ENCODE measurements around the gene C1QTNF12. TPM values are rescaled to one million over a fixed set of nuclear protein-coding genes. Genes with fewer than 3 reads are reported as not detected.

The C1QTNF12 gene
- polyA plus RNA-seq, 1 donor from 2014 or later: 0.74 TPM

- Histone ChIP-seq H3K9ac (ENCODE audit: low read length) (peak overlapping the region; percentile 88), H3K9me3 (ENCODE audit: low read length) (no peaks in the 10 kb centered on the region), H3K4me3 (ENCODE audit: low read length) (peak overlapping the region; percentile 95), H3K9me2 (ENCODE audit: insufficient read depth, low read length) (no peaks in the 10 kb centered on the region), H3K27me3 (ENCODE audit: insufficient read depth, low read depth, low read length) (no peaks in the 10 kb centered on the region), H3K4me2 (ENCODE audit: low read length) (peak overlapping the region; percentile 43), H3K36me3 (ENCODE audit: insufficient read depth, low read length) (no peaks in the 10 kb centered on the region), H3K79me2 (replicated peaks; ENCODE audit: insufficient read depth, low read length) (peaks cover 37% of the 10 kb centered on the region), H2AFZ (ENCODE audit: low read depth, low read length) (peak overlapping the region; percentile 83), H4K20me1 (ENCODE audit: insufficient read depth) (no peaks in the 10 kb centered on the region), H3F3A (ENCODE audit: insufficient read depth, low read length, poor library complexity, severe bottlenecking) (no peaks in the 10 kb centered on the region), H3K27ac (ENCODE audit: low read length) (peak overlapping the region; percentile 64)
- TF ChIP-seq EZH2 (IDR thresholded peaks at IDR 0.05; ENCODE audit: borderline replicate concordance, insufficient read depth, low read length, poor library complexity, severe bottlenecking): no peak
- TF ChIP-seq RAD21 (conservative IDR thresholded peaks at IDR 0.05): no peak
- no peak for TF ChIP-seq REST (IDR thresholded peaks at IDR 0.05; ENCODE audit: borderline replicate concordance)
- TF ChIP-seq EP300 (conservative IDR thresholded peaks at IDR 0.05; ENCODE audit: poor library complexity, severe bottlenecking): no peak
- no peak for TF ChIP-seq CTCF (IDR thresholded peaks at IDR 0.05; ENCODE audit: poor library complexity, severe bottlenecking)
Measured at GRCh38 chr1:1274299-1274930, 27.9 kb upstream of the C1QTNF12 start.

- peak within 1 kb of the TSS; percentile 95 for H3K4me3 ChIP-seq (ENCODE audit: low read length)
- H2AFZ ChIP-seq (ENCODE audit: low read depth, low read length): peak within 1 kb of the TSS; percentile 83
- no peaks in the 10 kb centered on the region for H3K36me3 ChIP-seq (ENCODE audit: insufficient read depth, low read length)
- TF ChIP-seq REST (IDR thresholded peaks at IDR 0.05; ENCODE audit: borderline replicate concordance) (peak; percentile 31), EP300 (conservative IDR thresholded peaks at IDR 0.05; ENCODE audit: poor library complexity, severe bottlenecking) (no peak), TAF1 (IDR thresholded peaks at IDR 0.05; ENCODE audit: low read depth) (no peak), SMC3 (conservative IDR thresholded peaks at IDR 0.05; ENCODE audit: poor library complexity) (no peak), CTCF (IDR thresholded peaks at IDR 0.05; ENCODE audit: poor library complexity, severe bottlenecking) (peak; percentile 21), POLR2AphosphoS5 (IDR thresholded peaks at IDR 0.05) (peak; percentile 93), MXI1 (conservative IDR thresholded peaks at IDR 0.05; ENCODE audit: poor library complexity, severe bottlenecking) (peak; percentile 71), RAD21 (conservative IDR thresholded peaks at IDR 0.05) (no peak)
- H3K79me2 ChIP-seq (replicated peaks; ENCODE audit: insufficient read depth, low read length): peaks cover 37% of the 10 kb centered on the region
- H3K27me3 ChIP-seq (ENCODE audit: insufficient read depth, low read depth, low read length): no peaks in the 10 kb centered on the region
- peak within 1 kb of the TSS; percentile 98 for H3K4me2 ChIP-seq (ENCODE audit: low read length)
- H3F3A ChIP-seq (ENCODE audit: insufficient read depth, low read length, poor library complexity, severe bottlenecking): no peaks in the 10 kb centered on the region
- peak within 1 kb of the TSS; percentile 88 for H3K9ac ChIP-seq (ENCODE audit: low read length)
- H3K9me3 ChIP-seq (ENCODE audit: low read length): no peaks in the 10 kb centered on the region
- H3K27ac ChIP-seq (ENCODE audit: low read length): peak within 1 kb of the TSS; percentile 64
- no peaks in the 10 kb centered on the region for H4K20me1 ChIP-seq (ENCODE audit: insufficient read depth)
- H3K9me2 ChIP-seq (ENCODE audit: insufficient read depth, low read length): no peaks in the 10 kb centered on the region
Measured at GRCh38 chr1:1273512-1274298, 27.2 kb upstream of the C1QTNF12 start, which contains the start of gene UBE2J2. Gene UBE2J2, minus strand, starts transcription at chr1:1273854. Its CDS starts 5,862 bp downstream, at chr1:1267992.

All from neural cell (in vitro differentiated cells).